Measurements from ENCODE around the gene NSUN6.
A peak's percentile ranks its signal among the peaks of the same experiment; 100 is the strongest.

NSUN6 gene

GRCh38 chr10:18651324-18652007, at the start of gene NSUN6:
NSUN6 (minus strand) TSS chr10:18651587; CDS start chr10:18651203, 384 bp downstream.
- peak; percentile 76 for DNase-seq

- no peak for DNase-seq
These were observed 48.8 kb upstream of the NSUN6 start for GRCh38 chr10:18699849-18700840.

- DNase-seq = no peak
These were observed 39.2 kb upstream of the NSUN6 start for GRCh38 chr10:18690541-18690940.

GRCh38 chr10:18689498-18689897, 38.1 kb upstream of the NSUN6 start:
- DNase-seq = no peak

- no peak for DNase-seq
These were observed 36.3 kb upstream of the NSUN6 start for GRCh38 chr10:18687706-18688105.

GRCh38 chr10:18687195-18687594, 35.8 kb upstream of the NSUN6 start:
- no peak for DNase-seq

GRCh38 chr10:18685555-18685954, 34.2 kb upstream of the NSUN6 start:
- no peak for DNase-seq

- DNase-seq = no peak
These were observed 33.6 kb upstream of the NSUN6 start for GRCh38 chr10:18684953-18685352.

- DNase-seq = no peak
These were observed 33.0 kb upstream of the NSUN6 start for GRCh38 chr10:18684416-18684815.

- DNase-seq = no peak
These were observed 32.0 kb upstream of the NSUN6 start for GRCh38 chr10:18683427-18683826.

- no peak for DNase-seq
These were observed 30.6 kb upstream of the NSUN6 start for GRCh38 chr10:18681971-18682411.

- DNase-seq = no peak
These were observed 30.0 kb upstream of the NSUN6 start for GRCh38 chr10:18681366-18681765.

- no peak for DNase-seq
These were observed 29.4 kb upstream of the NSUN6 start for GRCh38 chr10:18680754-18681153.

GRCh38 chr10:18675086-18675801, 23.9 kb upstream of the NSUN6 start:
- no peak for DNase-seq

GRCh38 chr10:18668026-18668425, 16.6 kb upstream of the NSUN6 start:
- no peak for DNase-seq

GRCh38 chr10:18666810-18667209, 15.4 kb upstream of the NSUN6 start:
- no peak for DNase-seq

- no peak for DNase-seq
These were observed 14.6 kb upstream of the NSUN6 start for GRCh38 chr10:18665815-18666558.

GRCh38 chr10:18664841-18665478, 13.6 kb upstream of the NSUN6 start:
- no peak for DNase-seq

- DNase-seq = no peak
These were observed 9.5 kb upstream of the NSUN6 start for GRCh38 chr10:18660816-18661431.

GRCh38 chr10:18659819-18660535, 8.6 kb upstream of the NSUN6 start:
- no peak for DNase-seq
